Measurements from ENCODE around the gene AGGF1. TPM values are rescaled to one million over a fixed set of nuclear protein-coding genes. Genes with fewer than 3 reads are reported as not detected.

The AGGF1 gene
- total and polyA plus RNA-seq, 2 experiments from 2014 or later: 24.4 to 27.5 TPM

DNA sequence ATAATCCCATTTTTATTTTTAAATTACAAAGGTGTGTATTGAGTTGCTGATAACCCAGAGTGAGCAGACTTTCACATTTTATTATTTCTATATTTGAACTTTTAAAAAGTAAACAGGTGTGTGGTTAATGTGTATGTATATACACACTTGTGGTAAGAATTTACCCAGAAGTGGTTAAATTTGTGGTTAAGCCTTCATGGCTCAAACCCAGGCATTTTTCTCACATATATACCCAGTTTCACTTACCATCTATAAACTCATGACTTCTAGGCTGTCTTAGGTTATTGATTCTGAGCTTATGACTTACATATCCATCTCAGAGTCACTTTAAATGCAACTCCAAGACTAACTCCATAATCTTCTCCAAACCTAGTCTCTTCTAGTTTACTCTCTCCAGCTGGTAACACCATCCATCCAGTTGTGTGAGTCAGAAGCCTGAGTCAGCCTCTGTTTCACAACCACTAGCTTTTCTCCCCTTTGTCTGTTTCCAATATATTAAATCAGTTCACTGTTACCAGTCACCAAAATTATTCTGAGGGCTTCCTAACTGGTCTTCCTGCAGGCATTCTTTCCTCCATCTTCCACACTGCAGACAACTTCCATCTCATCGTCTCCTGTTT, 36.7 kb downstream of the AGGF1 start (continued):
- TF ChIP-seq EZH2 (IDR thresholded peaks at IDR 0.05; ENCODE audit: low read depth, unreplicated experiment) (no peak), POLR2AphosphoS5 (IDR thresholded peaks at IDR 0.05; ENCODE audit: low read depth) (no peak)
- TF ChIP-seq, protein P1, sequence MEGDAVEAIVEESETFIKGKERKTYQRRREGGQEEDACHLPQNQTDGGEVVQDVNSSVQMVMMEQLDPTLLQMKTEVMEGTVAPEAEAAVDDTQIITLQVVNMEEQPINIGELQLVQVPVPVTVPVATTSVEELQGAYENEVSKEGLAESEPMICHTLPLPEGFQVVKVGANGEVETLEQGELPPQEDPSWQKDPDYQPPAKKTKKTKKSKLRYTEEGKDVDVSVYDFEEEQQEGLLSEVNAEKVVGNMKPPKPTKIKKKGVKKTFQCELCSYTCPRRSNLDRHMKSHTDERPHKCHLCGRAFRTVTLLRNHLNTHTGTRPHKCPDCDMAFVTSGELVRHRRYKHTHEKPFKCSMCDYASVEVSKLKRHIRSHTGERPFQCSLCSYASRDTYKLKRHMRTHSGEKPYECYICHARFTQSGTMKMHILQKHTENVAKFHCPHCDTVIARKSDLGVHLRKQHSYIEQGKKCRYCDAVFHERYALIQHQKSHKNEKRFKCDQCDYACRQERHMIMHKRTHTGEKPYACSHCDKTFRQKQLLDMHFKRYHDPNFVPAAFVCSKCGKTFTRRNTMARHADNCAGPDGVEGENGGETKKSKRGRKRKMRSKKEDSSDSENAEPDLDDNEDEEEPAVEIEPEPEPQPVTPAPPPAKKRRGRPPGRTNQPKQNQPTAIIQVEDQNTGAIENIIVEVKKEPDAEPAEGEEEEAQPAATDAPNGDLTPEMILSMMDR (conservative IDR thresholded peaks at IDR 0.05; ENCODE audit: low read depth in 2 of 2): no peak
- TF ChIP-seq, protein P2, sequence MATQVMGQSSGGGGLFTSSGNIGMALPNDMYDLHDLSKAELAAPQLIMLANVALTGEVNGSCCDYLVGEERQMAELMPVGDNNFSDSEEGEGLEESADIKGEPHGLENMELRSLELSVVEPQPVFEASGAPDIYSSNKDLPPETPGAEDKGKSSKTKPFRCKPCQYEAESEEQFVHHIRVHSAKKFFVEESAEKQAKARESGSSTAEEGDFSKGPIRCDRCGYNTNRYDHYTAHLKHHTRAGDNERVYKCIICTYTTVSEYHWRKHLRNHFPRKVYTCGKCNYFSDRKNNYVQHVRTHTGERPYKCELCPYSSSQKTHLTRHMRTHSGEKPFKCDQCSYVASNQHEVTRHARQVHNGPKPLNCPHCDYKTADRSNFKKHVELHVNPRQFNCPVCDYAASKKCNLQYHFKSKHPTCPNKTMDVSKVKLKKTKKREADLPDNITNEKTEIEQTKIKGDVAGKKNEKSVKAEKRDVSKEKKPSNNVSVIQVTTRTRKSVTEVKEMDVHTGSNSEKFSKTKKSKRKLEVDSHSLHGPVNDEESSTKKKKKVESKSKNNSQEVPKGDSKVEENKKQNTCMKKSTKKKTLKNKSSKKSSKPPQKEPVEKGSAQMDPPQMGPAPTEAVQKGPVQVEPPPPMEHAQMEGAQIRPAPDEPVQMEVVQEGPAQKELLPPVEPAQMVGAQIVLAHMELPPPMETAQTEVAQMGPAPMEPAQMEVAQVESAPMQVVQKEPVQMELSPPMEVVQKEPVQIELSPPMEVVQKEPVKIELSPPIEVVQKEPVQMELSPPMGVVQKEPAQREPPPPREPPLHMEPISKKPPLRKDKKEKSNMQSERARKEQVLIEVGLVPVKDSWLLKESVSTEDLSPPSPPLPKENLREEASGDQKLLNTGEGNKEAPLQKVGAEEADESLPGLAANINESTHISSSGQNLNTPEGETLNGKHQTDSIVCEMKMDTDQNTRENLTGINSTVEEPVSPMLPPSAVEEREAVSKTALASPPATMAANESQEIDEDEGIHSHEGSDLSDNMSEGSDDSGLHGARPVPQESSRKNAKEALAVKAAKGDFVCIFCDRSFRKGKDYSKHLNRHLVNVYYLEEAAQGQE (IDR thresholded peaks at IDR 0.05; ENCODE audit: unreplicated experiment): no peak

DNA sequence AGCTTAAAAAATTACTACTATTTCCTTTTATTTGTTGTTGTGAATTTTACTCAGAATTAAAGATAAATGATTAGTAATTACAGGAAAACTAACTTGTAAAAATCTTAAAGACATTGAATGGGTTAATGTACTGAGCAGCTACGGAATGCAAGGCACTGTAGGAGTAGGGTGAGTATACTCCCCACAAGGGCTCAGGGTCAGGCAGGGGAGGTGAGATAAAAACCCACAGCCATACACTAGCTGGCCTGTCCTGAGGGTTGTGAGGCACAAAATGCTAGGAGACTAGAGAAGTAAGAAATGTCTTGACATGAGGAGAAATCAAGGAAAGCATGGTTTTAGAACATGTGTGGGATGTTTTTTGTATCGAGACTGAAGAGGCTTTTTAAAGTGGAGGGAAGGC, 43.5 kb downstream of the AGGF1 start:
- peaks cover 8% of the 10 kb centered on the region; the same call in 2 of the 3 replicates for H3K4me1 Mint-ChIP-seq
- peaks cover 5% of the 10 kb centered on the region; the same call in 1 of the 2 replicates for H3K4me1 ChIP-seq (ENCODE audit: insufficient read depth)
- no peak overlapping the region for H3K4me3 Mint-ChIP-seq
- H3K4me3 ChIP-seq: no peak overlapping the region
- no peaks in the 10 kb centered on the region for H3K36me3 Mint-ChIP-seq (ENCODE audit: low read depth)
- no peaks in the 10 kb centered on the region for H3K36me3 ChIP-seq (ENCODE audit: insufficient read depth)
- H3K27me3 Mint-ChIP-seq (ENCODE audit: insufficient read depth, low read depth, poor library complexity): peaks cover 7% of the 10 kb centered on the region
- DNase-seq (ENCODE audit: low spot score): no peak
- H4K20me1 ChIP-seq (replicated peaks; ENCODE audit: insufficient read depth): peaks cover 3% of the 10 kb centered on the region
- no peak for ATAC-seq
- no peak overlapping the region for H3K4me2 ChIP-seq
- 0 out of 2 replicates have a peak, but pooled peaks cover 8% of the 10 kb centered on the region for H3K27me3 ChIP-seq (ENCODE audit: insufficient read depth)
- no peaks in the 10 kb centered on the region for H3F3A ChIP-seq (replicated peaks; ENCODE audit: low read depth)
- H2AFZ ChIP-seq: no peak overlapping the region
- no peaks in the 10 kb centered on the region for H3K79me2 ChIP-seq (replicated peaks; ENCODE audit: insufficient read depth)
- TF ChIP-seq JUNB (IDR thresholded peaks at IDR 0.05; ENCODE audit: unreplicated experiment) (no peak), EZH2phosphoT487 (IDR thresholded peaks at IDR 0.05; ENCODE audit: unreplicated experiment) (no peak), ZNF331 (CRISPR knock-in tag; IDR thresholded peaks at IDR 0.05; ENCODE audit: low read depth) (no peak), NANOG (IDR thresholded peaks at IDR 0.05; ENCODE audit: borderline replicate concordance) (no peak), POLR2AphosphoS5 (IDR thresholded peaks at IDR 0.05; ENCODE audit: low read depth) (no peak), ZNF114 (CRISPR knock-in tag; IDR thresholded peaks at IDR 0.05) (no peak), EZH2 (IDR thresholded peaks at IDR 0.05; ENCODE audit: low read depth, unreplicated experiment) (no peak)
- TF ChIP-seq, protein P2 (IDR thresholded peaks at IDR 0.05; ENCODE audit: unreplicated experiment): no peak
- TF ChIP-seq, protein P3, sequence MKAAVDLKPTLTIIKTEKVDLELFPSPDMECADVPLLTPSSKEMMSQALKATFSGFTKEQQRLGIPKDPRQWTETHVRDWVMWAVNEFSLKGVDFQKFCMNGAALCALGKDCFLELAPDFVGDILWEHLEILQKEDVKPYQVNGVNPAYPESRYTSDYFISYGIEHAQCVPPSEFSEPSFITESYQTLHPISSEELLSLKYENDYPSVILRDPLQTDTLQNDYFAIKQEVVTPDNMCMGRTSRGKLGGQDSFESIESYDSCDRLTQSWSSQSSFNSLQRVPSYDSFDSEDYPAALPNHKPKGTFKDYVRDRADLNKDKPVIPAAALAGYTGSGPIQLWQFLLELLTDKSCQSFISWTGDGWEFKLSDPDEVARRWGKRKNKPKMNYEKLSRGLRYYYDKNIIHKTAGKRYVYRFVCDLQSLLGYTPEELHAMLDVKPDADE (IDR thresholded peaks at IDR 0.05): no peak
- H3K9me3 Mint-ChIP-seq: no peaks in the 10 kb centered on the region; the same call in 2 of the 3 replicates
- no peak overlapping the region for H3K27ac Mint-ChIP-seq
- no peaks in the 10 kb centered on the region for H3K9me2 ChIP-seq (ENCODE audit: insufficient read depth)
- no peak overlapping the region for H3K27ac ChIP-seq (ENCODE audit: low read depth)
